ENCODE data around the gene DCC. TPM values are rescaled to one million over a fixed set of nuclear protein-coding genes. Genes with fewer than 3 reads are reported as not detected.

Gene DCC
- total RNA-seq, 4 donors from 2014 or later = 0.27 to 2.5 TPM; not detected in 2

DNA sequence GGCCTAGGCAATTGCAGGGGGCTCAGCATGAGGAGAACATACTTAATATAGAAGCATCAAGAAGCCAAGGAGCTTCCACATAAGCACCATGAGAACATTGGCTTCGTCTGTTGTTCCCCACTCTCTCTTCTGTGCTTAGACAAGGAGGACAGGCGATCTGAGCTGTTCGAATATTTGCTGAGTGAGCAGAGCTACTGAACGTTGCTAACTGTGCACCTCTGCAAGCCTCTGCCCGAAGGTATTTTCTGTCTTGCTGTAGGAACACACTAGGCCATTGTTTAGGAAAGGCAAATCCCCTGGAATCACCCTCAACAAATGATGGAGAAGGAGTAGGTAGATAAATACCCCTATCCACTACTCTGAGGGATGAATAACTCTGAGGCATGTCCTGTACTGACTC is 813.8 kb downstream of the DCC start:
- WGBS, 2 donors (ENCODE audit: low coverage in 1 of 2) = 78 to 84% methylated on average over 5 of the region's 5 CpGs
- H3K4me3 ChIP-seq = no peak overlapping the region
- in situ Hi-C loops (cut with MboI; ENCODE audit: low pct_ligation_motif_present in 1 of 4, low pct_unique_long_range_greater_than_20kb in 1 of 4, low sequenced_read_pairs in 3 of 4) = no loop called here
- intact Hi-C loops (cut with DNase I; ENCODE audit: low total_unique reads) = no loop called here
- no peaks in the 10 kb centered on the region for H3K27me3 ChIP-seq
- no peak for DNase-seq
- TF ChIP-seq POLR2AphosphoS5 (IDR thresholded peaks at IDR 0.05) = no peak
- TF ChIP-seq EP300 (IDR thresholded peaks at IDR 0.05; ENCODE audit: low read depth) = no peak
- TF ChIP-seq, protein P1, sequence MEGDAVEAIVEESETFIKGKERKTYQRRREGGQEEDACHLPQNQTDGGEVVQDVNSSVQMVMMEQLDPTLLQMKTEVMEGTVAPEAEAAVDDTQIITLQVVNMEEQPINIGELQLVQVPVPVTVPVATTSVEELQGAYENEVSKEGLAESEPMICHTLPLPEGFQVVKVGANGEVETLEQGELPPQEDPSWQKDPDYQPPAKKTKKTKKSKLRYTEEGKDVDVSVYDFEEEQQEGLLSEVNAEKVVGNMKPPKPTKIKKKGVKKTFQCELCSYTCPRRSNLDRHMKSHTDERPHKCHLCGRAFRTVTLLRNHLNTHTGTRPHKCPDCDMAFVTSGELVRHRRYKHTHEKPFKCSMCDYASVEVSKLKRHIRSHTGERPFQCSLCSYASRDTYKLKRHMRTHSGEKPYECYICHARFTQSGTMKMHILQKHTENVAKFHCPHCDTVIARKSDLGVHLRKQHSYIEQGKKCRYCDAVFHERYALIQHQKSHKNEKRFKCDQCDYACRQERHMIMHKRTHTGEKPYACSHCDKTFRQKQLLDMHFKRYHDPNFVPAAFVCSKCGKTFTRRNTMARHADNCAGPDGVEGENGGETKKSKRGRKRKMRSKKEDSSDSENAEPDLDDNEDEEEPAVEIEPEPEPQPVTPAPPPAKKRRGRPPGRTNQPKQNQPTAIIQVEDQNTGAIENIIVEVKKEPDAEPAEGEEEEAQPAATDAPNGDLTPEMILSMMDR (IDR thresholded peaks at IDR 0.05) = no peak
- no peak for TF ChIP-seq POLR2A (IDR thresholded peaks at IDR 0.05)
- no peak overlapping the region for H3K27ac ChIP-seq
- no peaks in the 10 kb centered on the region for H3K9me3 ChIP-seq
- H3K36me3 ChIP-seq = no peaks in the 10 kb centered on the region
- no peaks in the 10 kb centered on the region for H3K4me1 ChIP-seq

DNA sequence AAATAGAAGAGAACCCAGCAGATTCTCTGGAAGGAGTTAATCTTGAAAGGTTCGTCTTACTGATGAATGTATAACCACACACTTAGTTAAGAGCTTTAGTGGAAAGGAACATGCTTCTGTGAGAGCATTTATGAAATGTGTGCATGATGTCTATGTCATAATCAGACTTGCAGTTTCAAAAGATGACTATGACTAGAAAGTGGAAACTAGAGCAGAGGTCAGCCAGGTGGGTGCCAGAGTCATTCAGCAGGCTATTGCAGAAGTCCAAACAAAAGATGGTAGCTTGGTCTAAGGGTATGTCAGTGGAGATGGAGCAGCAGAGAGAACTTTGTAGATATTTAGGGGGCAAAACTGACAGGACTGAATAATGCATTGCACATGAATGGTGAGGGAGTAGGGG is 825.8 kb downstream of the DCC start:
- 67 to 83% methylated on average over 1 of the region's 1 CpG for WGBS, 2 donors (ENCODE audit: low coverage in 1 of 2)
- no peaks in the 10 kb centered on the region for H3K36me3 ChIP-seq
- H3K4me3 ChIP-seq = no peak overlapping the region
- in situ Hi-C loops (cut with MboI; ENCODE audit: low pct_ligation_motif_present in 1 of 4, low pct_unique_long_range_greater_than_20kb in 1 of 4, low sequenced_read_pairs in 3 of 4) (no loop called here), intact Hi-C loops (cut with DNase I; ENCODE audit: low total_unique reads) (no loop called here)
- no peak for DNase-seq
- H3K4me1 ChIP-seq = no peaks in the 10 kb centered on the region
- H3K9me3 ChIP-seq = no peaks in the 10 kb centered on the region
- H3K27me3 ChIP-seq = no peaks in the 10 kb centered on the region
- TF ChIP-seq EP300 (IDR thresholded peaks at IDR 0.05; ENCODE audit: low read depth) (no peak), POLR2AphosphoS5 (IDR thresholded peaks at IDR 0.05) (no peak), POLR2A (IDR thresholded peaks at IDR 0.05) (no peak)
- TF ChIP-seq, protein P1 (IDR thresholded peaks at IDR 0.05) = no peak
- H3K27ac ChIP-seq = no peak overlapping the region

DNA sequence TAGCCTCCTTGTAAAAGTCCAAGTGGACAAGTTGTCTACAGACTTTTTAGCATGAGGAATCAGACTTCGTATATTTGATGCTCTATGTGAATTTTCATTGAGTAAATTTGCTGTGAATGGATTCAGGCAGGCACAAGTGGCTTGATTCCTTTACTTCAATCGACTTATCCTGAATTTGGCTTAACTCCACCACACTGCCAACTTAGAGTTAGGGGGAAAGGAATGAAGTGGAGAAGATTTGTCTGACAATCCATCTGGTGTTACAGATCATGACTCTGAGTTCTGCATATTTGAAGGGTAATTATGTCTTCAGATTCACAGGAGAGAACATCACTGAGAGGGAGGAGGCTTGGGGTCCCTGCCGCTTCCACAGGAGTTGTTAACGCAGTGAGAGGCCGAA is 829.3 kb downstream of the DCC start:
- TF ChIP-seq, protein P1 (IDR thresholded peaks at IDR 0.05) = no peak
- no peak for TF ChIP-seq POLR2AphosphoS5 (IDR thresholded peaks at IDR 0.05)
- TF ChIP-seq EP300 (IDR thresholded peaks at IDR 0.05; ENCODE audit: low read depth) = no peak
- TF ChIP-seq POLR2A (IDR thresholded peaks at IDR 0.05) = no peak
- Histone ChIP-seq H3K4me1 (no peaks in the 10 kb centered on the region), H3K27me3 (no peaks in the 10 kb centered on the region), H3K27ac (no peak overlapping the region), H3K4me3 (no peak overlapping the region), H3K36me3 (no peaks in the 10 kb centered on the region), H3K9me3 (no peaks in the 10 kb centered on the region)
- in situ Hi-C loops (cut with MboI; ENCODE audit: low pct_ligation_motif_present in 1 of 4, low pct_unique_long_range_greater_than_20kb in 1 of 4, low sequenced_read_pairs in 3 of 4) = no loop called here
- WGBS, 2 donors (ENCODE audit: low coverage in 1 of 2) = 66 to 87% methylated on average over 4 to 5 of the region's 5 CpGs
- DNase-seq = no peak
- intact Hi-C loops (cut with DNase I; ENCODE audit: low total_unique reads) = no loop called here

DNA sequence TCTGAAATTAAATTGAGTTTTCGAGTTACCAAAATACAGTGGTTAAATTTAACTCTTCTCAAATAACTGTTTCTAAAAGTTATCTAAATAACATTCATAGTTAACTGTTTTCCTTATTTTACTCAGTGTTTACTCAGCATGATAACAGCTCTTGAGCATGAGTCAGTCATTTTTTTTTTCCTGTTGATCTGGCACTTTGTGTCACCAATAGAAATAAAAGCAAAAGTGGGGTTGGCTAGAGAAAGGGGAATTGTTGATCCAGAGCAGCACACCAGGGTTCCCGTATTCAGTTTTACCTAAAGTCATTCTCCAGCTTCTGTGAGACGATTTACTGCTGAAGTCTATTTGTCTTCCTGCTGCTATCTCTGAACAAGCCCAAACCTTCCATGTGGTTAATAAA is 851.6 kb downstream of the DCC start:
- H3K27ac ChIP-seq = no peak overlapping the region
- H3K9me3 ChIP-seq = no peaks in the 10 kb centered on the region
- no peak overlapping the region for H3K4me3 ChIP-seq
- WGBS, 2 donors (ENCODE audit: low coverage in 1 of 2) = 28 to 29% methylated on average over 2 to 3 of the region's 3 CpGs
- TF ChIP-seq EP300 (IDR thresholded peaks at IDR 0.05; ENCODE audit: low read depth) = no peak
- TF ChIP-seq POLR2A (IDR thresholded peaks at IDR 0.05) = no peak
- TF ChIP-seq, protein P1 (IDR thresholded peaks at IDR 0.05) = no peak
- TF ChIP-seq POLR2AphosphoS5 (IDR thresholded peaks at IDR 0.05) = no peak
- no peaks in the 10 kb centered on the region for H3K27me3 ChIP-seq
- in situ Hi-C loops (cut with MboI; ENCODE audit: low pct_ligation_motif_present in 1 of 4, low pct_unique_long_range_greater_than_20kb in 1 of 4, low sequenced_read_pairs in 3 of 4) = no loop called here
- H3K36me3 ChIP-seq = no peaks in the 10 kb centered on the region
- intact Hi-C loops (cut with DNase I; ENCODE audit: low total_unique reads) = no loop called here
- no peaks in the 10 kb centered on the region for H3K4me1 ChIP-seq
- no peak for DNase-seq

Data from transverse colon (tissue), 4 donors.